Suprapubic skin (tissue), 3 donors: ENCODE data around the gene DRG2.

Experiments used
- CTCF ChIP-seq, 2 donors: fragments of 200-600 bp in 1 of 2; fragments of 450-650 bp in 1 of 2; sonication (generic) in 1 of 2; IDR thresholded peaks; one replicate each; pipeline ENCODE4 v1.5.1; 2016 to 2019; ENCODE audit warnings: antibody characterized with exemption in 2 of 2, mild to moderate bottlenecking in 1 of 2, moderate library complexity in 1 of 2
- POLR2A ChIP-seq, 2 donors: fragments of 450-650 bp; IDR thresholded peaks; one replicate each; pipeline ENCODE4 v1.6.1; 2017; ENCODE audit warnings: antibody characterized with exemption in 2 of 2, mild to moderate bottlenecking in 2 of 2, moderate library complexity in 2 of 2

DNA sequence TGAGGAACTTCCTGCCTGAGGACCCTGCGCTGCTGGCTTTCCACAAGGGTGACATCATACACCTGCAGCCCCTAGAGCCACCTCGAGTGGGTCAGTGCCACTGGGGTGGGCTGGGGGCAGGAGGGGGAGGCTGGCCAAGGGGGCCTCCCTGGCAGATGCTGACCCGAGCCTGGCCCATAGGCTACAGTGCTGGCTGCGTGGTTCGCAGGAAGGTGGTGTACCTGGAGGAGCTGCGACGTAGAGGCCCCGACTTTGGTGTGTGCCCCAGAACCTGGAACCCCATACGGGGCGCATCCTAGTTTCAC lies 69.2 kb downstream of the DRG2 start:
- TF ChIP-seq CTCF (IDR thresholded peaks at IDR 0.05) (no peak), POLR2A (IDR thresholded peaks at IDR 0.05) (no peak)
